ENCODE data around the gene TAMM41.
"Not testable (repeated sequence)": the region's sequence is repeated elsewhere in the genome, so short reads cannot be mapped to it uniquely, and the experiment has no call there.

Gene TAMM41

DNA sequence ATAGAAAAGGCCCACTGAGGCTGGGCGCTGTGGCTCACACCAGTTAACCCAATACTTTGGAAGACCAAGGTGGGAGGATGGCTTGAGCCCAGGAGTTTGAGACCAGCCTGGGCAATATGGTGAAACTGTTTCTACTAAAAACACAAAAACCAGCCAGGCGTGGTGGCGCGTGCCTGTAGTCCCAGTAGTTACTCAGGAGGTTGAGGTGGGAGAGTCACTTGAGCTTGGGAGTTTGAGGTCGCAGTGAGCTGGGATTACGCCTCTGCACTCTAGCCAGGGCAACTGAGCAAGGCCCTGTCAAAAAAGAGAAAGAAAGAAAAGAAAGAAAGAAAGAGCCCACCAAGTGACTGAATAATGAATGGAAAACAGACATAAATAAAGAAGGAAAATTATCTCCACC lies 32.0 kb downstream of the TAMM41 start:
- no peak for DNase-seq

DNA sequence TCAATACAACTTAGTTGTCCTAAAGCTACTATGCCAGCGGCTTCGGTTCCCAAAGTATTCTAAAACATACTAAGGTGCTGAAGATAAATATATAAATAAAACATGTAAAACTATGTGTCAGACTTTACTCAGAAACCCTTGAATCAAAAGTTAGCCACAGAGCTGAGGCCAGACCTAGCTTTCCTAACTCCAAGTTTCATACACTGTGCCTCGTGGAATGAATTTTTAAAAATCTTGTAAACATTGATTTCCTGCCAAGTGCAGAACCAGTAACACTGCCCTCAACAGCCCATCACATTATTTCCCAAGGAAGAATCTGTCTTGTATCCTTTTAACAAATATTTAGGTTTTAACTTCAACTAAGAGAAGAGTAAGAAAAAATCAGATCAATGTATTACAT lies 36.4 kb downstream of the TAMM41 start:
- no peak for DNase-seq

DNA sequence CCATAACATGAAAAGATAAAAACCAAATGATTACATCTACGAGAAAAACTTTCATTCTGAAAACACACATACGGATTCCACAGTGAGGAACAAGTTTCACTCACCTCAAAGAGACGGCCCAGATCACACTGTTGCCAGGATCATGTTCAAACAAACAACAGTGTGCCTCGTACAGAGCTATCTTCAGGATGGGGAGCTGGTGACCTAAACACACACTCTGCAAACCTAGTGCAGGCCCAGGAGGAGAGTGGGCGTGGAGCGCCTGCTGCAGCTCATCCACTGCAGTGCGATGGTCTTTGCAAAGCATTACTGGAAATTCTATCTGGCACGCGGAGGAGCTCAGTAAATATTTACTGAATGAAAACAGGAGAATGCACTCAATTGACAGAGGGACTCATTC lies 38.5 kb downstream of the TAMM41 start:
- DNase-seq: no peak

DNA sequence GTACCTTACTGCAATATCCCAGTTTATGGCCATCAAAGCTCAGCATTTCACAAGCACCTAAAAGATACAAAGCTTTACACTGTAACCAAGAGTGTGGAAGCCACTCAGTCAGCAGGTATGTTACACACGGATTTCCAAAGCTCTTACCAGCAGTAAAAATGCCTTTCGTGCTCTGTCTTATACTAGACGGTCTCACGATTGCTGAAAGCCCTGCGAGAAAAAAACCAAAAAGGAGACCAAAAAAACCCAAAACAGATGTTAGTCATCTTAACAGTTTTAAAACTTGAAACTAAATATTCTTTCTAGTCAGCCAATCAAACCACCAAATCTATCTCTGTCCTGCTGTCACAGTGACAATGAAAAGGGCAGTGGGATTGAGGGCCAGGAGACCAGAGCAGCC lies 39.0 kb downstream of the TAMM41 start:
- no peak for DNase-seq

DNA sequence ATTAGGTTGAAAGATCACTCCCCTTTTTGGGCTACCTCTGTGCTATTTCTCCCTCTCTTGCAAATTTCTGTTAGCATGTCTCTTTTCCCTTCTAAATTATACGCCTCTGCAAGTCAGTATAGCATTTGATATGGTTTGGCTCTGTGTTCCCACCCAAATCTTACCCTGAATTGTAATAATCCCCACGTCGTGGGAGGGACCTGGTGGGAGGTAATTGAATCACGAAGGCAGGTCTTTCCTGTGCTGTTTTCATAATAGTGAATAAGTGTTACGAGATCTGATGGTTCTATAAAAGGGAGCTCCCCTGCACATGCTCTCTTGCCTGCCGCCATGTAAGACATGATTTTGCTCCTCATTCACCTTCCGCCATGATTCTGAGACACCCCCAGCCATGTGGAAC lies 41.0 kb downstream of the TAMM41 start:
- DNase-seq: no peak

DNA sequence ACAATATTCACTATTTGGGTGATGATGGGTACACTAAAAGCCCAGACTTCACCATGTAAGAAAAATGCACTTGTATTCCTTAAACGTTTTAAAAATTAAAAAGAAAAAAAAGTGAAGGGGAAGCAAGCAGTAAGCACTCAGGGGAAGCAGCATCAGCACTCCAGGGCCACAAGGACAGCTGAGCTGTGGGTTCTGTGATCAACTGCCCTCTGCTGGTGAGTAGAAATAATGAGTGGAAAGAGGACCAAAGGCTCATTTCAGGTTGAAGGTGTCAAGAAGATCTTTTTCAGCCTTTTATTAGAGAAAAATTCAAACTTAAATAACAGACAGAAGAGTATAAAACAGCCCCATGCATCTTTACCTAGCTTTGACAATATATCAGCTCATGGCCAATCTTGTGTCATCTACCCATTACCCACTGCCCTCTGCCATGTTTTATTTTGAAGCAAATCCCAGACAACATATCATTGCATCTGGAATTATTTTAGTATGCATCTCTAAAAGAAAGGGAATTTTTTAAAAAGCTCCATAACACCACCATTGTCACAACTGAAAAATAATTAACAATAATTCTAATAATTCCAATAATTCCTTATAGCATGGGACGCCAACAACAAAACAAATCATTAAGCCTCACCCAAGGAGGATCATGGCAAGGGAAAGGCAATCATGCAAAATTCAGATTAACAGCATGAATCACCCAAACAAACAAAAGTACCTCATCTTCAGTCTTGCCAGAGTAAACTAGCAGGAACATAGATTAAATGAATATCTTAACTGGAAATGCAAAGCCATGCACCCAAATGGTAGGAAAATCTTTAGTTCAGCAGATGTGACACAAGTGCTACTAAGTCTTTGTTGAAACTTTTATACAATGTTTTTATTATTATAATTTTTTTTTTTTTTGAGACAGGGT lies 42.5 kb downstream of the TAMM41 start:
- no peak for DNase-seq

DNA sequence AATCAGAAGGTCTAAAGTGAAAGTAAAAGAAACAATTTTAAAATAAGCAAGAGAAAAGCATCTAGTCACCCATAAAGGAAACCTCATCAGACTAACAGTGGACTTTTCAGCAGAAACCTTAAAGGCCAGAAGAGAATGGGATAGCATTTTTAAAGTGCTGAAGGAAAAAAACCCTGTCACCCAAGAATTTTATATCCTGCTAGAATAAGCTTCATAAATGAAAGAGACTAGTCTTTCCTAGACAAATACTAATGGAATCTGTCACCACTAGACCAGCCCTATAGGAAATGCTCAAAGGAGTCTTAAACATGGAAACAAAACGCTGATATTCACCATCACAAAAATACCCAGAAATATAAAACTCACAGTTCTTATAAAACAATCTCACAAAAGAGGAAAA lies 46.9 kb downstream of the TAMM41 start:
- no peak for DNase-seq

DNA sequence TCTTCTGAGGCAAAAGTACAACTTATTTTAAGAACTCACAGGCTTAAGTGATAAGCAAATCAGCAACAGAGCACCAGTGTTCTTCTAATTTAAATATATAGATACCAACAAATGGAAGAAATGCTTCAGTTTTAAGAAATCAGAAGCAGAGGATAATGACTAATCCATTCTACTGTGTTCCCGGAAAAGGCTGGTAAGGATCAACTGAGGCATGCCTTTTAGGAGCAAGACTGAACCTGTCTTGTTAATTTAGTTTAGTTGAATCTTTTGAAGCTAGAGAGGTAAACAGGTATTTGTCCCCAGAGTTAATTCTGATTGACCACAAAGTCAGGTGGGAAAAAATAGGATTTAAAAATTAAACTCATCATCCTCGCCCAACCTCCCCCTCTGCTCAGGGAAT lies 51.8 kb downstream of the TAMM41 start:
- no peak for DNase-seq

DNA sequence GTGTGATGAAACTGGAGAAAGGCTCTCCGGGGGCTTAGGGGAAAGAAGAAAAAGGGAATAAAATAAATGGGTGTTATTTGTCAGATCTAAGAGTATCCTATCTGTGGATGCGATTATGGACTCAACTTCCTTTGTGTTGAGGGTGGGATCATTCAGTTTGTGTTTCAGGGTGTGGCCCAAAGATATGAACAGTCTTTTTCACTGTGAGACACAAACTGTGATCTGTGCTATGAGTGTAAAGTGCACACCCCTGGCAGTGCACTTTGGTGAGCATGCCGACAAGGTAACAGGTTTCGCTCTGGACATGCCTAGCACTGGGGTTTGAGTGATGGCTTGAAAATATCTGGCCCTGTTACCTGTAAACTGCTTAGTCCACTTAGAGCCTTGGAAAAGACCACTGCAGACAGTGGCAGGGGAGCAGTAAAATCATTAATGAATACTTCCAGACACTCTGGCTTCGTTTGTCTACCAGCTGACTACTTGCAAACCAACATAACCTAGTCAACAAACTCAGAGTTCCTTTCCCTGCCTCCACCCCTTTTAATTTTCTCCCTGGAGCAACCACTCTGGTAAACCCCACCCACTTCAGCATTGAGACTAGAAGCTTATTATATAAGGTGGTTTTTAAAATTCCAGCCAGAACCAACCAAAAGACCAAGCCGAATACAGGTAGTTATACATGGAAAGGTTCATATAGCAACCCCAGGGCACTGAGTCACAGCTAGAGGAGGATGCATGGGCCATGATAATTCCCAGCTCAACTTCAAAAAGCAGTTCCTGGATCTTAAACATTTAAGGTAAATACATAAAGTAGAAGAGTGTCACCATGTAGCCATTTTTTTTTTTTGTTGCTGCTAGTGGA lies 55.1 kb downstream of the TAMM41 start:
- DNase-seq: no peak

DNA sequence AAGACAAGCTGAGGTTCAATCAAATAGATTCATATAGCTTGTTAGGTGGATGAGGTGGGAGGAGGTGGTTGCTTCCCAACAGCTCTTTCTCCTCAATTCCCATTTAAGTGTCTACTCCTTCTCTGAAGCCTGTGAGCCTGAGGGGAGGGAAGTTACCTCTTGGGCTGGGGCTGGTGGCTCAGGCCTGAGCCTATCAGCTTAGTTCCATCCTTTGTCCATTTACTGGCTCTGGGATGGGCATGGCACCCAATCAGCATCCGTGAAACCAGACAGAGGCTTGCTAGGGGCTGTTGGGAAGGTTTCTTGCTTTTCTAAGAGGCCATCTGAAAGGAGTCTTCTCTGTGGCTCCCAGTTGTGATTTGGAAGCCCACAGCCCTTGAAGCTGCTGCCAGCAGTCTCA lies 57.3 kb downstream of the TAMM41 start:
- no peak for DNase-seq

DNA sequence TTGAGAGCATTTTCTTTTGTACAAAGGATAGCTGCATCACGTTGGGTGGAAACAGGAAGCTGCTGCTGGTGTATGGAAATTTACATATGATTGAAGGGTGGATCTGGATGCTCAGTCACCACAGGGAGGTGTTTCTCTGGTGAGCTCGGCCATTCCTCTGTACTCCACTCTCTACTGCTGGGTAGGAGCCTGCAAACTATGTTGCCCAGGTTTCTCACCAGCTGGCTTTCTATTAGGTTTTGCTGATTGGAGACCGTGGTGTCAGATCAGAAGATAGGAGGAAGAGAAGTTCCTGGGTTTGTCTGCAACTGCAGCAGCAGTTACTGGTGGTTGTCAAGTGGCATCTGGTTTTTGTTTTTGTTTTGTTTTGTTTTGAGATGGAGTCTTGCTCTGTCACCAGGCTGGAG lies 61.7 kb downstream of the TAMM41 start:
- no peak for DNase-seq

DNA sequence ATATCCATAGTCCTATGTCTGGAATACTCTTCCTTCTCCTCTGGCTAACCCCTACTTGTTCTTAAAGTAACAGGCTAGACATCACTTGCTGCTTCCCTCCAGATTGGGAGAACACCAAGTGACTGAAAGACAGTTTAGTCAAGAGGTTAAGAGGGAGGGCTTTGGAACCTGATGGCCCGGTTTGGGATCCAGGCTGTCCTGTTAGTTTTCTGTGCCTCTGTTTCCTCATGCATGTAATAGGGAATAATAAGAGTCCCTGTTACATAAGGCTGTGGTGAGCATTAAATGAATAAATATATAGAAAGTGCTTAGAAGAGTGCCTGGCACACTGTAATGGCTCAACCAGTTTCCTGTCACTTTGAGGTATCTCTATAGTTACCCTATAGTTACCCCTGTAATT lies 66.3 kb downstream of the TAMM41 start:
- no peak for DNase-seq

DNA sequence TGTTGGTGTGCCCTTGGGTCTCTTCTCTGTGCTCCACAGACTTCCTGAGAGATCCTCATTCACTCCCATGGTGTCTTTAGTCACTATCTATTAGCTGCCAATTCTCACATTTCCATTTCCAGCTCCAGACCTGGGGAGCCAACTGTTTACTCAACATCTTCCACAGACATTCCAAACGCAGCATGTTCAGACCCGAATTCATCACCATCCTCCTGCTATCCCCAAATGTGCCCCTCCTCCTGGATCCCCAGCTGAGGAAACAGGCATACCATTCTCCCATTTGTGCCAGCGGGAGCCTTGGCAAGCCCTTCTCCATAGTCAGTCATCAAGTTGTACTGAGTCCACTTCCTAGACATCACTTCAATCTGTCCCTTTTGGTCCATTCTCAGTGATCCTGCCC lies 67.1 kb downstream of the TAMM41 start:
- DNase-seq: no peak

DNA sequence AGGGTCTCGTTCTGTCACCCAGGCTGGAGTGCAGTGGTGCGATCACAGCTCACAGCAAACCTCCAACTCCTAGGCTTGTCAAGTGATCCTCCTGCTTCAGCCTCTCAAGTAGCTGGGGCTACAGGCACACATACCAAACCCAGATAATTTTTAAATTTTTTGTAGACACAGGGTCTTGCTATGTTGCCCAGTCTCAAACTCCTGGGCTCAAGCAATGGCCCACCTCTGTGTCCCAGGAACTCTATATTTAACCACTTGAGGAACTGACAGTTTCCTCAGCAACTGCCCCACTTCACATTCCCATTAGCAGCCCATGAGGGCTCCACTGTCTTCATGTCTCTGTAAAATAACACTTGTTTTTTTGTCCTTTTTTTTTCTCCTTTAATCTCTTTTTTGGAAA lies 68.4 kb downstream of the TAMM41 start:
- no peak for DNase-seq

DNA sequence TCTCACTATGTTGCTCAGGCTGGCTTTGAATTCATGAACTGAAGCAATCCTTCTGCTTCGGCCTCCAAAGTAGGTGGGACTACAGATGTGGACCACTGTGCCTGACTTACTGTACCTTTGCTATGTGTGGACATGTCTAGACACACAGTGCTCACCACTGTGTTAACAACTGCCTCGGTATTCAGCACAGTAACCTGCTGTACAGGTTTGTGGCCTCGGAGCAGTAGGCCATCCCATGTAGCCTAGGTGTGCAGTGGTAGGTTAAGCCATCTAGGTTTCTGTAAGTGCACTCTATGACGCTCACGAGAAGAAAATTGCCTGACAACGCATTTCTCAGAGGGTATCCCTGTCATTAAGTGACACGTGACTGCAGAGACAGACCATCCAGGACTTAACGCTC lies 70.3 kb downstream of the TAMM41 start:
- DNase-seq: no peak

DNA sequence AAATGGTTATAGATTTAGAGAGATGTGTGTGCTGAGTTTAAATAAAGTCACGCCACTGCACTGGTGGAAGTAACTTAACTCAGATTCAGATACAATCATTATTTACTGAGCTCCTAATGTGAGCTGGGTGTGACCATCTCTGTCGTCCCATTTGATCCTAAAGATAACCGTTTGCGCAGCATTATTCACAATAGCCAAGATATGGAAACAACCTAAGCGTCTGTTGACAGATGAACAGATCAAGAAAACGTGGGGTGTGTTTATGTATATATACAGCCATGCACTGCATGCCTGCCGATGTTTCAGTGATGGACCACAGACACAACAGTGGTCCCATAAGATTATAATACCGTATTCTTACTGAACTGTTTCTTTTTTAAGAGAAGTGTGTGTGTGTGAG lies 71.2 kb downstream of the TAMM41 start:
- no peak for DNase-seq

DNA sequence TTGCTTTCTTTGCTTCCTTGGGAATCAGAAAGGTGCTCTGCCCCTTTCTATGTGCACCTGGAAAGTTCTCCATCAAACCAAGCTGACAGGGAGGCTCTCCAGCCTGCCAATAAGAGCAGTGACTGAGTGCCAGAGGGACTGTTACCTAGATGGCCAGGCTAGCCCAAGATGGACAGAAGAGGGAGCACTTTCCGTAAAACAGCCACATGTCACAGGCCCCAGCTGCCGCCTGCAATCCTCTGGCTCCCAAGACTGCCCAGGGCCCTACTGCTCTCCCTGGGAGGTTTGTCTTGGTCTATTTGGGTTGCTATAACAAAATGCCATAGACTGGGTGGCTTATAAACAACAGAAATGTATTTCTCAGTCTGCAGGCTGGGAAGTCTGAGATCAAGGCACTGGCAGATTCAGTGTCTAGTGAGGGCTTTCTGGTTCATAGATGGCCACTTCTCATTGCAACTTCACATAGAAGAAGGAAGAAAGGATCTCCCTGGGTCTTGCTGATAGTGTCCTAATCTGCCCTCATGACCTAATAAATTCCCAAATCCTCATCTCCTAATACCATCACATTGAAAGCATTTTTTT lies 72.3 kb downstream of the TAMM41 start:
- peak; percentile 24 for DNase-seq

DNA sequence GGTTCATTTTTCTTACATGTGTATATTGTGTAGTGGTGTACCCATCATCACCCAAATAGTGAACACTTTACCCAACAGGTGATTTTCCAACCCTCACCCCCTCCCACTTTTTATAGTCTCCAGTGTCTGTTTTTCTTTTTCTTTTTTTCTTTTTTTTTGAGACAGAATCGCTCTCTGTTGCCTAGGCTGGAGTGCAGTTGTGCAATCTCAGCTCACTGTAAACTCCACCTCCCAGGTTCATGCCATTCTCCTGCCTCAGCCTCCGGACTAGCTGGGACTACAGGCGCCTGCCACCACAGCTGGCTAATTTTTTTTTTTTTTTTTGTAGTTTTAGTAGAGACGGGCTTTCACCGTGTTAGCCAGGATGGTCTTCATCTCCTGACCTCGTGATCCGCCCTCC lies 74.8 kb downstream of the TAMM41 start:
- DNase-seq: not testable (repeated sequence)

DNA sequence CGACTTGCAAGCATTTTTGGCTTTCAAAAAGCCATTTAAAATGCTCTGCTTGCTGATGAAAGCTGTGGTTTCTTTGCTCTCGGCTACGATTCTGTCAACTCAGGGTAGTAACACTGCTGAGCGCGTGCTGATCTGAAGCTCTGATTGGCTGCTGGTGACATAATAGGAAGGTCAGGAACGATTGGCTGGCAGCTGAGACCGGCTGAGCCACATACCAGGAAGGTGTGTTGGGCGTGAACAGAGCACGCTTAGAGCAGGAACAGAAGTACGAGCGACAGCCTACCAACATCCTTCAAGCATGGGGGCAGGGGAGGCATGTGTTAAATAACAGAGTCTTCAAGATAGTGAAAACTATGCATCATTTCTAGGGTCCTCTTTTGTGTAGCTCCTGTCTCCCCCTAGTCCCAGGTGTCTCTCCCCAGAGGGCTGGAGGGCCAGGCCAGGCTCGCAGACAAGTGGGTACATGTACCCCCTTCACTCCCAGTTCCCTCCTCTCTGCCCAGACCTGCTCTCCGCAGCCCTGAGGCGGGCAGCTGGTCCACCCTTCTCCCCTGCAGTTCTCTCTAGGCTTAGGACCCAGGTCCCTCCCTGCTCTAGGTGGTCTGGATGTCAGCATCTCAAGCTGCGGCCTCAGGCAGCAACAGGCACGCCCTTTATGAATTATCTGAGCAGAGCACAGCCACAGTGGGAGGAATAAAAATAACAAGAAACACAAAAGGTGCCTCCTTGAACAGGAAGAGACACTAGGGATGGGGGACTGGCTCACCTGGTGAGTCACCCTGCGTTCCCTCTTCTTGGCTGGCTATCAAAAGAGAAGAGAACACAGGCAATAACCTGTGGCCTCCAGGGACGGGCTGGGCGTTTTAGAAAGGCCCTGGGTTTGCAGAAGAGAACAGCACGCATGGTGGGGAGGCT lies 76.0 kb downstream of the TAMM41 start:
- peak; percentile 76 for DNase-seq

DNA sequence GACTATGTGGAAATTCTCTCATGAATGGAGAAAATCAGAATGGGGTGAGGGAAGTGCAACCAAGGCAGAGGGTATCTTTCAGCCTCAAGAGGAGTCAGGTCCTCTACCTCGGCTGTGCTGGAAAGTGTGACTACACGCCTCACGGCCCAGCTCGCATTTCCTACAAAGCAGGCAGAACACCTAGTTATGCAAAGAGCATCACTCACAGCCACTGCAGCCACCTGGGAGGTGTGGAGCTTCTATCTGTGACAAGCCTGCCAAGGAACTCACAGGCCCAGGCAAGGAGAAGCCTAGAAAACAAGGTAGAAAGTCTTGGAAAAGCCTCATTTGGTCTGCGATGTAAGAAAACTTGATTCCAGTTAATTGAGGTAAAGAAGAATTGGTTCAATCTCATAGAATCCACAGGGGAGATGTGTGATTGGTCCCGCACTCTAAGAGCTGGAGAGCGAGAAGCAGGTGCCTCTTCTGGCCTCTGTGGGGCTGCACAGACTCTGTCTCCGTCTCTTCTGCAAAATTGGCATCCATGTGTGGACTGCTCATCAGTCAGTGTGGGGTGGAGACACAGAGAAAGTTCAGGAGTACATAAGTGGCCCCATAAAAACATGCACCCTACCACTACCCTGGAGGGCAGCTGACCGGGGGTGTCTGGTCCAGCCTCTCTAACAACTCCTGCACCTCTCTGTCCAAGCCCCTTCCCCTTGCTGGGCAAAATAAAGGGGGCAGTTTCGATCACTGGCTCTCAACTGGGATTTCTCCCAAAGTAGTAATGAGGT lies 76.8 kb downstream of the TAMM41 start:
- DNase-seq: no peak

DNA sequence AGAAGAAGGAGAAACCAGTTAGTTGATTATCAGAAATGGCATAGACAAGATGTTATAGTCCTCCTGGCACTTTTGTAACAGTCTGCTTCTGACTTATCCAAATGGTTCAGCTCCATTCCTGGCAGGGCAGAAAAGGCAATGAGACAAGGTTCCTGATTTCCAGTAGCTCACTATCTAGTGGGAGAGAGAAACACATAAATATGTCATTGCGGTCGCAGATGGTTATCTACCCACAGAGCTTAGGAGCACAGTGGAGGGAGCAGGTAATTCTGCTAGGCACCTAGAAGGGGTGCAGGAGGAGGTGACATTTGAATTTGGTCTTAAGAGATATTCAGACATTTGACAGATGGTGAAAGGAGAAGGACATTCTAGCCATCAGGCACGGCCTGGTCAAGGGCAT lies 78.1 kb downstream of the TAMM41 start:
- no peak for DNase-seq

DNA sequence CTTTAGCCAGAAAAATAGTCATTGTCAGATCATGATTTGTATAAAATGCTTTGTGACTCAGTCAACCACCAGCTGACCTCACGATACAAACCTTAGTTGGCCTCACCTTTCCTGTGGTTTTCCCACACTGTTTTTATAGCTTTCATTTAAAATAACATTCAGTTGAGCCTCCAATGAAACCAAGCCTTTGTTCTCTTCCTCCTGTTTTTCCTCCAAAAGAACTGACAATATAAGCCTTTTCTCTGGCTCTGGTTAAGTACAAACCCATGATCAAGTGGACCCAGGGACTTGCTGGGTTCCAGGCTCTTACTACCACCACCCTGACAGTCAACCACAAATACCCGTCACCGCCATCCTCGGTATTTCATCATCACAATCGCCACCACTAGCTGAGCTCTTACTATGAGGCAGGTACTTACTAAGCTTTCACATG lies 81.7 kb downstream of the TAMM41 start:
- DNase-seq: no peak
